Omental fat pad (tissue), 4 donors: ENCODE measurements around the gene SEMA3C. TPM values are rescaled to one million over a fixed set of nuclear protein-coding genes. Genes with fewer than 3 reads are reported as not detected.
A peak's percentile ranks its signal among the peaks of the same experiment; 100 is the strongest.

Experiments
- ATAC-seq: fragments of 150-250 bp; one replicate; pipeline ENCODE4 v1.9.1; 2016; ENCODE audit warnings: mild to moderate bottlenecking, moderate library complexity; ENCODE audit not compliant: low FRiP score
- DNase-seq: peaks from one replicate; pipeline ENCODE4 v3.0.0-alpha.2; 2019; ENCODE audit warnings: low spot score
- CTCF ChIP-seq, 3 donors: fragments of 450-650 bp; IDR thresholded peaks; one replicate each; pipeline ENCODE4 v1.5.1; 2016 to 2017; ENCODE audit warnings: antibody characterized with exemption in 3 of 3, mild to moderate bottlenecking in 3 of 3, moderate library complexity in 2 of 3
- total RNA-seq, 4 donors: library from RNA; depleted of rRNA; stranded (reverse); fragments of >200 nt; gene quantifications; one replicate each; pipeline ENCODE4 v1.1.0, GENCODE V29; 2016

The SEMA3C gene
- total RNA-seq, 4 donors from 2014 or later = 46.2 to 201 (median 126) TPM

GRCh38 chr7:80783678-80784327 is 135.0 kb downstream of the SEMA3C start:
- peak; percentile 39 for ATAC-seq

GRCh38 chr7:80783186-80783677 is 135.6 kb downstream of the SEMA3C start:
- no peak for TF ChIP-seq CTCF (IDR thresholded peaks at IDR 0.05)
- ATAC-seq = no peak
- no peak for DNase-seq

More at GRCh38 chr7:80783678-80784327, 135.0 kb downstream of the SEMA3C start:
- no peak for TF ChIP-seq CTCF (IDR thresholded peaks at IDR 0.05)
- no peak for DNase-seq

GRCh38 chr7:80781561-80781979 is 137.3 kb downstream of the SEMA3C start:
- ATAC-seq = no peak
- TF ChIP-seq CTCF (IDR thresholded peaks at IDR 0.05) = no peak
- DNase-seq = no peak

- no peak for TF ChIP-seq CTCF (IDR thresholded peaks at IDR 0.05)
- ATAC-seq (no peak), DNase-seq (no peak)
Observed at GRCh38 chr7:80781146-80781545, 137.7 kb downstream of the SEMA3C start.

- no peak for TF ChIP-seq CTCF (IDR thresholded peaks at IDR 0.05)
- no peak for ATAC-seq
- no peak for DNase-seq
Observed at GRCh38 chr7:80779456-80779855, 139.4 kb downstream of the SEMA3C start.

- TF ChIP-seq CTCF (IDR thresholded peaks at IDR 0.05) = no peak
- no peak for ATAC-seq
- DNase-seq = no peak
Observed at GRCh38 chr7:80775897-80776296, 143.0 kb downstream of the SEMA3C start.

- no peak for TF ChIP-seq CTCF (IDR thresholded peaks at IDR 0.05)
- ATAC-seq (no peak), DNase-seq (no peak)
Observed at GRCh38 chr7:80775482-80775881, 143.4 kb downstream of the SEMA3C start.
